Measurements from ENCODE around the gene FKRP.

- TF ChIP-seq POLR2A (IDR thresholded peaks at IDR 0.05; ENCODE audit: low read depth, low read length) (no peak), POLR2AphosphoS5 (IDR thresholded peaks at IDR 0.05; ENCODE audit: low read depth, low read length) (no peak), TAF1 (IDR thresholded peaks at IDR 0.05; ENCODE audit: low read depth, low read length) (no peak)
Measured at GRCh38 chr19:46755077-46755852, 9.4 kb downstream of the FKRP start.
